Tibial nerve (tissue), 4 donors: ENCODE results near the gene BRINP2.

Source experiments
- EP300 ChIP-seq, 2 donors: sonication (generic); formaldehyde crosslinking; IDR thresholded peaks; one replicate each; pipeline ENCODE4 v1.6.1; 2017; ENCODE audit warnings: antibody characterized with exemption in 2 of 2, mild to moderate bottlenecking in 1 of 2
- POLR2A ChIP-seq, 2 donors: fragments of 450-650 bp; IDR thresholded peaks; one replicate each; pipeline ENCODE4 v1.6.1; 2017; ENCODE audit warnings: antibody characterized with exemption in 2 of 2, mild to moderate bottlenecking in 2 of 2, moderate library complexity in 2 of 2
- TF ChIP-seq, protein P1 (sequence below), 5 experiments: fragments of 200-600 bp in 3 of 5; fragments of 450-650 bp in 2 of 5; sonication (generic) in 3 of 5; IDR thresholded peaks; one replicate each; pipeline ENCODE4 v1.5.1; 2016 to 2019; ENCODE audit warnings: antibody characterized with exemption in 5 of 5, mild to moderate bottlenecking in 3 of 5, moderate library complexity in 2 of 5

DNA sequence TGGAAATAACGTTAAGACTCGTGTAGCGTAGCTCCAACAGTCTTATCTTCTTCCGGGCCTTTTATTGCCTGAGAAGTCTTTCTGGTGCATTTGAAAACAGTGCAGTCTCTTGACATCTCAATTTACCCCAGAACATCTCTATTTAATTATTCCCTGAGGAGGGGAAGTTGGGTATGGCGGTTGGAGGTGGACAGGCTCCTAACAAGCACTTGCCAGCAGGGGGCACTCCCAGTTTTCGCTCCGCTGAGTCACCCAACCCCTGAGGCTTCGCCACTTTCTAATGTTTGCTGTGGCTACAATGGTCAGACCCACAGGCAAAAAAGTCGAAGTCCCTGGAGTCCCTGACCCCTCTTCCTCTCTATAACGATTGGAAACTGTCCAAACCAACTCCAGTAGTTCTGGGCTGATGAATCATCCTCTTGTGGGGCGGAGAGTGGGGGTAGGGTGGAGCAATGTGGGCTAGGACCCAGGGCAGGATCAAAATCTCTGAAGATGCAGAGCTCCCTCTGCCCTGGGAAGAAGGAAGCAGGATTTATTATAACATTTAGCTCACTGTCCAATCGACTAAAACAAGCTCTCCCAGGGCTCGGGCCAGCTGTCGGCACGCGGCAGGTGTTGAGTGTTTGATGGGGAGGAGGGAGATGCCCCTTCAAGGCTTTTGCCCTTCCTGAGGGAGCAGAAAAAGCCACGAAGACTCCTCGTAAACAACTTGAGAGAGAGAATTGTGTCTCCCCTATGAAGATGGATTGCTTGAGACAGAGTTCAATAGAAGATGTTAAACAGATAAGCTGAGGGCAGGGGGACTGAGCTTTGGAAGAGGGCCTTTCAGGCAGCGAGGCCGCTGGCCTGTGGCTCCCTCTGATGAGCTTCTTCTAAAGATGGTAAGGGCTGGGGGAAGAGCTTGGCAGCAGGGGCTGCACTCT lies 85.7 kb downstream of the BRINP2 start:
- TF ChIP-seq, protein P1, sequence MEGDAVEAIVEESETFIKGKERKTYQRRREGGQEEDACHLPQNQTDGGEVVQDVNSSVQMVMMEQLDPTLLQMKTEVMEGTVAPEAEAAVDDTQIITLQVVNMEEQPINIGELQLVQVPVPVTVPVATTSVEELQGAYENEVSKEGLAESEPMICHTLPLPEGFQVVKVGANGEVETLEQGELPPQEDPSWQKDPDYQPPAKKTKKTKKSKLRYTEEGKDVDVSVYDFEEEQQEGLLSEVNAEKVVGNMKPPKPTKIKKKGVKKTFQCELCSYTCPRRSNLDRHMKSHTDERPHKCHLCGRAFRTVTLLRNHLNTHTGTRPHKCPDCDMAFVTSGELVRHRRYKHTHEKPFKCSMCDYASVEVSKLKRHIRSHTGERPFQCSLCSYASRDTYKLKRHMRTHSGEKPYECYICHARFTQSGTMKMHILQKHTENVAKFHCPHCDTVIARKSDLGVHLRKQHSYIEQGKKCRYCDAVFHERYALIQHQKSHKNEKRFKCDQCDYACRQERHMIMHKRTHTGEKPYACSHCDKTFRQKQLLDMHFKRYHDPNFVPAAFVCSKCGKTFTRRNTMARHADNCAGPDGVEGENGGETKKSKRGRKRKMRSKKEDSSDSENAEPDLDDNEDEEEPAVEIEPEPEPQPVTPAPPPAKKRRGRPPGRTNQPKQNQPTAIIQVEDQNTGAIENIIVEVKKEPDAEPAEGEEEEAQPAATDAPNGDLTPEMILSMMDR (IDR thresholded peaks at IDR 0.05), result peak; percentile 56 to 71 (median 63)
- TF ChIP-seq POLR2A (IDR thresholded peaks at IDR 0.05) (no peak), EP300 (IDR thresholded peaks at IDR 0.05) (peak in 1 of 2 donors; percentile 14)
